Inflammatory macrophage (primary cell): Measurements from ENCODE around the gene SMARCA2.

Experiments
- DNase-seq, 2 donors: peaks; one replicate each; pipeline ENCODE4 v3.0.0-alpha.2; 2020 to 2022

The SMARCA2 gene

GRCh38 chr9:2043243-2043642 lies 28.1 kb downstream of the SMARCA2 start:
- DNase-seq: no peak

GRCh38 chr9:2043881-2044462 lies 28.8 kb downstream of the SMARCA2 start:
- DNase-seq: no peak

- no peak for DNase-seq
Observed at GRCh38 chr9:2047144-2047671, 32.1 kb downstream of the SMARCA2 start.

- DNase-seq: no peak
Observed at GRCh38 chr9:2047916-2048315, 32.8 kb downstream of the SMARCA2 start.

GRCh38 chr9:2050236-2050635 lies 35.1 kb downstream of the SMARCA2 start:
- no peak for DNase-seq

DNA sequence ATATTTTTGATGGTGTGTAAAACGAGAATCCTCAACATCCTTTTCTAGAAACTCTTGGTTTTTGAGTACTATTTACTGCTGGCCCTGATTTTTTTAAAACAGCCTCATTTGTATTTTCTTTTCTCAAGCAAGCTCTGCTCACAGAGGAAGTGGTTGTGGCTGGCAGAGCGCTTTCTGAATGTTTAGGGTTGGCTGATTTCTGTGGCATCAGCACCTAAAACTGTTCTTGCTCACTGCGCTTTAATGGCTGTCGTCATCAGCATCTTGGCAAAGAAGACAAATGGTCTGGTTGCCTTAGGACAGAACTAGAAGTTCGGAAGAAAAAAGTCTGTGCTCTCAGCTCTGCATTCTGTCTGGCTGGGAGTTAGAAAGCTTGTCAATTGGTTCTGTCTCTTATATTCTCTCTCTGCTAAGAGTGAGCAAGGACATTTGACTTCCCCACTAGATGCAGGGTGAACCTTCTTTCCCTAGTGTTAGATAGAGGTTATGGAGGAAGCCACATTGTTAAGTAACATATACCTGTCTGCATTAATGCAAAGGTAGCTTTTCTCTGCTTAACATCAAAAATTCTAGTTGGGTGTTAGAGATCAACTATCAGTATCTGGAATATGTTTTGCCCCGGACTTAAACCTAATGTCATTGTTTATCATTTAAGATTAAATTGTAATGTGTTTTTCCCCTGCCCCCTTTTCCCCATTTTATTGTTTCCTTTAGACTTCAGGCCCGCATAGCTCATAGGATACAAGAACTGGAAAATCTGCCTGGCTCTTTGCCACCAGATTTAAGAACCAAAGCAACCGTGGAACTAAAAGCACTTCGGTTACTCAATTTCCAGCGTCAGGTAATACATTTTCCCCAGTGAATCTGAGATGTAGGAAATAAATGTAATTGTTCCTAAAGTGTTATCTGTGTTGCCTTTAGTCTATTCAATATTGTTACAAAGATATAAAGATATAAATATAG lies 39.0 kb downstream of the SMARCA2 start:
- peak in 1 of 2 donors; percentile 8 for DNase-seq

- DNase-seq: no peak
Observed at GRCh38 chr9:2055203-2055658, 40.1 kb downstream of the SMARCA2 start.

- no peak for DNase-seq
Observed at GRCh38 chr9:2059274-2059929, 44.3 kb downstream of the SMARCA2 start.

DNA sequence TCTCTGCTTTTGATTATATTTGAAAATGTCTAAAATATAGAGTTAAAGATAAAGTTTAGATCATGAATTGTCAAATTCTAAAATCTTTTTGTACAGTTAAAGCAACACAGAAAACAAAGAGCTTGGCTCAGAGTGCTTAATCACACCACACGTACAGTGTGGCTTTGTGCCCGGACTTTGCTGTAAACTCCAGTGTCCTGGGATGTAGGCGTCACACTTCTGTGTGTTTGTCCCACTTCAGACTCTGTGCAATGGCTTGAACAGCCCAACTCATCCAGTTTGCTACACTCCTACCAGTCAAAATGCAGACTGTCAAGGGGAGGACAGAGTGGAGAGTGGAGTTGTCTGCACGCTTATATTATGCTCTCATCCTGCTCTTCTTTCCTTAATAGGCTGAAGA lies 45.3 kb downstream of the SMARCA2 start:
- no peak for DNase-seq

DNA sequence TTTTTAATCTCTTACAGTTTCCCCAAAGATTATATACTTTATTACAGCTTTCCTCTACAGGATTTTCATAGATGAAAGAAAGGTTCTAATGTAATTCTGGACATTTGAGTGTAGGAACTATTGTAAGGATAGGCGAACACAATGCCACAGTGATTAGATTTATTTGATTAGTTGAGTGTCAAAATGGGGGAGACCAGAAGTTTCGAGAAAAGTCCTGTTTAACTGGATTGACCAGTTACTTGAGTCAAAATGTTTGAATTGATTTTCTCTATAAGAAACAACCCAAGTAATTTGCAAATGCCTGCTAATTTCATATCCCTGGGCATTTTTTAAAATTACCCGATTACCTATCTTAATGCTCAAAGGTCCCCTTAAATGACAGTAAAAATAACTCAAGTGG lies 50.6 kb downstream of the SMARCA2 start:
- no peak for DNase-seq

- DNase-seq: no peak
Observed at GRCh38 chr9:2066312-2067273, 51.4 kb downstream of the SMARCA2 start.

GRCh38 chr9:2072752-2073405 lies 57.7 kb downstream of the SMARCA2 start:
- DNase-seq: no peak

- no peak for DNase-seq
Observed at GRCh38 chr9:2082772-2083171, 67.6 kb downstream of the SMARCA2 start.

DNA sequence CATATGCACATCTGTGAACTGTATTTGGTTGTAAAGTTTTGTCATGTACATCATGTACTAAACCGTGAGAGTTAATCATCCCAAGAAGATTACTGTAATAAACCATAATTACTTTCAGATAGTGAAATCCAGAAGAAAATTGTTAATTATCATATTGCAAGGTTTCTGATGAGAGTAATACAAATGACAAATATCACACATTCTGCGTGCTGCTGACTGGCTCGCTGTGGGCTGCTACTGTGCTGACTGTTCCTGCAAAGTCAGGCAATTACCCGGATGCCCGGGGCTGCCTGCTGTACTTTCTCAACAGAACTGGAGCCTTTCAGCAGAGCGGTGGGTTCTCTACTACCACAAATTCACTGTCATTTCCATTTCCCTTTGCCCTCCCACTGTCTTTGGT lies 68.3 kb downstream of the SMARCA2 start:
- no peak for DNase-seq

- no peak for DNase-seq
Observed at GRCh38 chr9:2085716-2086115, 70.6 kb downstream of the SMARCA2 start.

GRCh38 chr9:2086116-2086515 lies 71.0 kb downstream of the SMARCA2 start:
- DNase-seq: no peak

DNA sequence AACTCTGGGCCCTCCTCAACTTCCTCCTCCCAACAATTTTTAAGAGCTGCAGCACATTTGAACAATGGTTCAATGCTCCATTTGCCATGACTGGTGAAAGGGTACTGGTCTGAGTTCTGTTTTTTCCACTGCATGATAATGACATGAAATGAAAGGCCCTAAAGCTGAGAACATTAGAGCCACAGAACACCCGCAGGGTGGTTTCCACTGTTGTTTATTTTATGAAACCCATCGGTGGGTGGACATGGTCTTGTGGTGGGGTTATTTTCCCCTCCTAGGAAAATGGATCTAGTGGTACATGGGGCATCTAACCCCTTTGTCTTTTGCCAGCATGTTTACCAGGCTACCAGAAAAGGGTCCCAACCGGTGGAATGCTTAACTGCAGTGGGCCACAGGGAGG lies 71.8 kb downstream of the SMARCA2 start:
- DNase-seq: no peak

DNA sequence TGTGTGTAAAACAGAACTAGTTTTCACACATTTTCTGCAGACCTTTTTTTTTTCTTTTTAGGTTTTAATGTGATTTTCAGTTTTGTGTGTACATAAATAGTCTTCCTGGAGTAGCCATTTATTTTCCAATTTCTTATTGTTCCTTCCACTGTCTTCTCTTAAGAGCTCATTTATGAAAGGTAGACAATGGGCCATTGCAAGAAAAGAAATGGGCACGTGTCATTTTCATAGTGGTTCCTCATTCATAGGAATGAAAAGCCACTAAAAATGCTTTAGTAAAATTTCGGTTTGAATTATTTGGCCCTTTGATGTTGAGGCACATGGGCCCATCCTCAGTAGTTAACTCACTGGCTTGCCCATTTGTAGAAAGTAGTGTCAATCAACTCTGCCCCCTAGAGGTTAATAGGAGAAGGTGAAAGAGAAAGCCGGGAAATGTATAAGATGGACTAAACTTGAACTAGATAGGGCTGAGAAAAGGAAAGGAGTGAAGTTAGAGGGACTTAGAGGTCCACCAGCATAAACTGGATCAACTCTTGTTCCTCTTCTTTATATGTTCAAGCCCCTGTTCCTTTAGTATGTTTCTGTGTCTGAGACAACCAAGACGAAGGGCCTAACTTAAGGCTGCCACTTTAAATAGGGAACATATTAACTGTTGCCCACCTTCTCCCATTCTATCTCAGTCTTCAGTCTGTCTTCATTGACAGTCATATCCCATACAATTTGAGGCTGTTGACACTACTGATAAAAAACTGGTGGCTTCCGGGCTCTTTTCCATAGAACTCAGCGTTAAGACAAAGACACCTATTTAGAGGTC lies 72.6 kb downstream of the SMARCA2 start:
- peak; percentile 48 to 55 for DNase-seq

DNA sequence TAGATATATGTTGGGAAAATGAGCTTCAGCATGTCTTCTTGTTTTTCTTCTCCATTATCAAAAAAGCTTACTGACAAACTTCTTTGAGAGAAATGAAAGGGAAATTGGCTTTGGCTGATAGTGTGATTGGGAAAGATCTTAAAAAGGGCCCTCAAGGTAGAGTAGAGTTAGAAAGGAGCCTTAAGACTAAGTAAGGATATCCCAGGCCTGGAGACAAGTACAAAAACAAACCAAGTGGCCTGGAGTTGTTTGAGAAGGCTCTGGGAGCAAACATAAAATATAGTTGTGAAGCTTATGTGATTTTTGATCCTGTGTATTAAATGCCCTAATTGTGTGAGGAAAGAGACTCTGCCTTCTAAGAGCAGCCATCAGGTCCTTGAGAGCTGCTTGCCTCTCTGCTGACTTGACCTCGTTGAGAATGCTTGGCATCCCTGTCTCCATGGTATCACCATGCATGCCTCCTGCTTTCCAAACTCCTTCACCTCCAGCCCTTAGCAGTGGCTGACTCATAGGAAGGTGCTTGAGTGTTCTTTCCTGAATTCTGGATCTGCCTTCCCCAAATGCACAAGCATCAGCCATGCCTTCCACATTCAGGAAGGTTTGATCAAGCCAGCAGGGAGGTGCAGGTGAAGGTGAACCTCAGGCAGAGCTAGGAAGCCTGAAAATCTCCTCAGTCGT lies 78.9 kb downstream of the SMARCA2 start:
- DNase-seq: no peak
